ENCODE results near the gene FAM186B.

DNA sequence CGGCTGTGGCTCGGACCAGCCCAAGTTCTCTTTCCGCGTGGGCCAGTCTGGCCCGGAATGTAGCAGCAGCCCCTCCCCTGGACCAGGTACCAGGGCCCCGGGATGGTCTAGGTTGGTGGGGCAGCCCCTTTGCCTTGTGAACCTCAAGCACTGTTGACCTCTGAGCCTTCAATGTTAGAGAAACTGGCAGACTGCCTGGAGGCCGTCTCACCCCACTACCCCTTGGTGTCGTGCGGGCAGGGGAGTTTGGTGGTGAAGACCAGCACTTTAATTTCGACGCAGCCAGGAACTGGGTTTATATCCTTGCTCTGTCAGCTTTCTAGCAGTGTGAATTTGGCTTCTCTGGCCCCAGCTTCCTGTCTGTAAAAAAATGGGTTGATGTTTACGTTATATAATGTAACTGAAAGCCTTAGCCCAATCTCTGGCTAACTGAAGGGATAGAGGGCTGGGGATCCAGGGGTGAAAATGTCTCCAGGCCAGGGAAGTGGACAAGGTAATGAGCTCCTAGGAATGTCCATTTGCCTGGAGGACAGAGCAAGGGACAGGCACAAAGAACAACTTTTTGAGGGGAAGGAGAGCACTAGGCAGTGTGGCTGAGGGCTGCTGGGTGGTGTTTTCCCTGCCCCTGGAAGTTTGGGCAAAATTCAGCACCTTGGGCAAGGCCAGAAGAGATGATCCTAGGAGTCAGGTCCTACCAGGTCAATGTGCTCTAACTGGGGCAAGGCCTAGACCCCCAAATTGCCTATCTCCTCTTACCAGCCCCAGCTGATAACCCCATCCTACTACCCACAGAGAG is 48.9 kb downstream of the FAM186B start:
- TF ChIP-seq EP300 (IDR thresholded peaks at IDR 0.05) = no peak
- TF ChIP-seq, protein P1, sequence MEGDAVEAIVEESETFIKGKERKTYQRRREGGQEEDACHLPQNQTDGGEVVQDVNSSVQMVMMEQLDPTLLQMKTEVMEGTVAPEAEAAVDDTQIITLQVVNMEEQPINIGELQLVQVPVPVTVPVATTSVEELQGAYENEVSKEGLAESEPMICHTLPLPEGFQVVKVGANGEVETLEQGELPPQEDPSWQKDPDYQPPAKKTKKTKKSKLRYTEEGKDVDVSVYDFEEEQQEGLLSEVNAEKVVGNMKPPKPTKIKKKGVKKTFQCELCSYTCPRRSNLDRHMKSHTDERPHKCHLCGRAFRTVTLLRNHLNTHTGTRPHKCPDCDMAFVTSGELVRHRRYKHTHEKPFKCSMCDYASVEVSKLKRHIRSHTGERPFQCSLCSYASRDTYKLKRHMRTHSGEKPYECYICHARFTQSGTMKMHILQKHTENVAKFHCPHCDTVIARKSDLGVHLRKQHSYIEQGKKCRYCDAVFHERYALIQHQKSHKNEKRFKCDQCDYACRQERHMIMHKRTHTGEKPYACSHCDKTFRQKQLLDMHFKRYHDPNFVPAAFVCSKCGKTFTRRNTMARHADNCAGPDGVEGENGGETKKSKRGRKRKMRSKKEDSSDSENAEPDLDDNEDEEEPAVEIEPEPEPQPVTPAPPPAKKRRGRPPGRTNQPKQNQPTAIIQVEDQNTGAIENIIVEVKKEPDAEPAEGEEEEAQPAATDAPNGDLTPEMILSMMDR (IDR thresholded peaks at IDR 0.05) = no peak
